Measurements from ENCODE around the gene POF1B.

POF1B gene

DNA sequence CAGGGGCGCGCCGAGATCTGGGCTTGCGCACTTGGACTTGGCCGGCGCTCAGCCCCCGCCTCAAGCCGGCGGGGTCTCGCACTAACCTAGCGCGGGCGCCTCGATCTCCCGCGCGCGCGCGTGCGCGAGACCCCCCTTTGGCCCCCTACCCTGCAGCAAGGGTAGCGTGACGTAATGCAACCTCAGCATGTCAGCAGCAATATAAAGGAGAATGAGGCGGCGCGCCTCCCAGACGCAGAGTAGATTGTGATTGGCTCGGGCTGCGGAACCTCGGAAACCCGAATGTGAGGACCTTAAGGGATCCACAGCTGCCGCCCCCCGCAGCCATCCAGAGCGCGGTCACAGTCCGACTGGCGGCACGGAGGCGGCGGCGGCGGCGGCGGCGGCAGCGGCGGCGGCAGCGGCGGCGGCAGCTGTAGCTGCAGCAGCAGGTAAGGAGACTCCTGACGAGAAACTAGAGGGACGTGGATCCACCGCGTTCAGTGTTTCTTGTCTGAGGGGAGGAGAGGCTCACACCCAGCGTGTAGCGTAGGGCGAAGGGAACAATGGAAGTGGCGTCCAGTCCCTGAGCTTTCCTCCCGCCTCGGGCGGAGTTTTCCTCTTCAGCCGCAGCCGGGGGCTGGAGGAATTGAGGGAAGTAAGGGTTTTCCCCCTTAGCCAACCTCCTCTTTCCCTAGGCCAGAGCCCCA lies 135.6 kb downstream of the POF1B start, which contains the start of the genes SATL1 and ZNF711:
Gene SATL1 (minus strand): TSS at position 19 of the 689 bp plus-strand sequence. CDS start 134,811 bp downstream, outside the sequence.
Gene ZNF711 (plus strand): TSS at position 231 of the 689 bp plus-strand sequence. CDS start 3,582 bp downstream, outside the sequence.
- H3K4me3 ChIP-seq (ENCODE audit: low read length, poor library complexity, severe bottlenecking), result peak within 1 kb of the TSS; percentile 88
- peak within 1 kb of the TSS; percentile 87 for H3K4me2 ChIP-seq (ENCODE audit: low read depth, low read length, poor library complexity, severe bottlenecking)
- no peaks in the 10 kb centered on the region for H3K9me2 ChIP-seq (replicated peaks; ENCODE audit: low read depth, low read length)
- H3F3A ChIP-seq (ENCODE audit: low read depth), result no peaks in the 10 kb centered on the region; the same call in 1 of the 2 replicates
- TF ChIP-seq EZH2phosphoT487 (IDR thresholded peaks at IDR 0.05; ENCODE audit: borderline replicate concordance), result no peak
- TF ChIP-seq, protein P1, sequence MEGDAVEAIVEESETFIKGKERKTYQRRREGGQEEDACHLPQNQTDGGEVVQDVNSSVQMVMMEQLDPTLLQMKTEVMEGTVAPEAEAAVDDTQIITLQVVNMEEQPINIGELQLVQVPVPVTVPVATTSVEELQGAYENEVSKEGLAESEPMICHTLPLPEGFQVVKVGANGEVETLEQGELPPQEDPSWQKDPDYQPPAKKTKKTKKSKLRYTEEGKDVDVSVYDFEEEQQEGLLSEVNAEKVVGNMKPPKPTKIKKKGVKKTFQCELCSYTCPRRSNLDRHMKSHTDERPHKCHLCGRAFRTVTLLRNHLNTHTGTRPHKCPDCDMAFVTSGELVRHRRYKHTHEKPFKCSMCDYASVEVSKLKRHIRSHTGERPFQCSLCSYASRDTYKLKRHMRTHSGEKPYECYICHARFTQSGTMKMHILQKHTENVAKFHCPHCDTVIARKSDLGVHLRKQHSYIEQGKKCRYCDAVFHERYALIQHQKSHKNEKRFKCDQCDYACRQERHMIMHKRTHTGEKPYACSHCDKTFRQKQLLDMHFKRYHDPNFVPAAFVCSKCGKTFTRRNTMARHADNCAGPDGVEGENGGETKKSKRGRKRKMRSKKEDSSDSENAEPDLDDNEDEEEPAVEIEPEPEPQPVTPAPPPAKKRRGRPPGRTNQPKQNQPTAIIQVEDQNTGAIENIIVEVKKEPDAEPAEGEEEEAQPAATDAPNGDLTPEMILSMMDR (conservative IDR thresholded peaks at IDR 0.05; ENCODE audit: low read length), result no peak
- no peaks in the 10 kb centered on the region for H3K36me3 ChIP-seq (ENCODE audit: insufficient read depth, low read length)
- peak within 1 kb of the TSS; percentile 93 for H3K9ac ChIP-seq (ENCODE audit: low read depth, low read length, poor library complexity, severe bottlenecking)
- H3K9me3 ChIP-seq (ENCODE audit: insufficient read depth, low read depth, low read length), result no peaks in the 10 kb centered on the region
- H3K79me2 ChIP-seq (ENCODE audit: insufficient read depth, low read length), result peaks cover 41% of the 10 kb centered on the region
- H3K27me3 ChIP-seq (ENCODE audit: insufficient read depth, low read length, poor library complexity, severe bottlenecking), result no peaks in the 10 kb centered on the region
- peaks cover 11% of the 10 kb centered on the region for H3K4me1 ChIP-seq (ENCODE audit: insufficient read depth, low read length, poor library complexity, severe bottlenecking)
- H4K20me1 ChIP-seq (ENCODE audit: insufficient read depth, low read length, poor library complexity, severe bottlenecking), result peaks cover 19% of the 10 kb centered on the region
- peak within 1 kb of the TSS; percentile 87 for H2AFZ ChIP-seq (ENCODE audit: low read length)

DNA sequence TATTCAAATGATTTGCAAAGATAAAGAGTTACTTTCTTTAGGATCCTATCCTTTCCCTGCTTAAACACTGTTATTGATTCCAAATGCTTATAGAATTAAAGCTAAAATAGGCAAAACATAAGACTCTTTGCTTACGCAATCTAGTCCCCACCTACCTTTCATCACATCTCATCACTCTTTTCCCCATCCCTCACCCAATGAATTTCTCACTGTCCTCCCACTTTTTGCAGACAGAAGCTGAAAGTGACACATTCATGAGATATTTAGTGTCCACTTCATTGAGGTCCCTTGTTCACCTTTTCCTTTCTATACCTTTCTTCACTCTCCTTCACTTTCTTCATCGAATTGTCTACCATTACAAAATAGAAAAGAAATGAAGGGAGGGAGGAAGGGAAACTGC lies 136.3 kb downstream of the POF1B start:
- no peaks in the 10 kb centered on the region for H3K9me2 ChIP-seq (replicated peaks; ENCODE audit: low read depth, low read length)
- peaks cover 36% of the 10 kb centered on the region for H3K79me2 ChIP-seq (ENCODE audit: insufficient read depth, low read length)
- H3K4me1 ChIP-seq (ENCODE audit: insufficient read depth, low read length, poor library complexity, severe bottlenecking), result peaks cover 6% of the 10 kb centered on the region
- H4K20me1 ChIP-seq (ENCODE audit: insufficient read depth, low read length, poor library complexity, severe bottlenecking), result peaks cover 19% of the 10 kb centered on the region
- H3F3A ChIP-seq (ENCODE audit: low read depth), result no peaks in the 10 kb centered on the region; the same call in 1 of the 2 replicates
- no peaks in the 10 kb centered on the region for H3K9me3 ChIP-seq (ENCODE audit: insufficient read depth, low read depth, low read length)
- H2AFZ ChIP-seq (ENCODE audit: low read length), result peak overlapping the region; percentile 87
- H3K4me2 ChIP-seq (ENCODE audit: low read depth, low read length, poor library complexity, severe bottlenecking), result peak overlapping the region; percentile 87
- no peak for TF ChIP-seq EZH2phosphoT487 (IDR thresholded peaks at IDR 0.05; ENCODE audit: borderline replicate concordance)
- TF ChIP-seq, protein P1 (conservative IDR thresholded peaks at IDR 0.05; ENCODE audit: low read length), result no peak
- peak overlapping the region; percentile 93 for H3K9ac ChIP-seq (ENCODE audit: low read depth, low read length, poor library complexity, severe bottlenecking)
- no peaks in the 10 kb centered on the region for H3K27me3 ChIP-seq (ENCODE audit: insufficient read depth, low read length, poor library complexity, severe bottlenecking)
- H3K36me3 ChIP-seq (ENCODE audit: insufficient read depth, low read length), result no peaks in the 10 kb centered on the region
- peak overlapping the region; percentile 88 for H3K4me3 ChIP-seq (ENCODE audit: low read length, poor library complexity, severe bottlenecking)

Data from Loucy (cell line).